GM18507 (cell line): ENCODE measurements around the gene NUMA1.

Source experiments
- DNase-seq: peaks from one replicate; pipeline ENCODE4 v3.0.0; 2011; ENCODE audit warnings: low read depth; ENCODE audit not compliant: insufficient read length; ENCODE audit errors: extremely low spot score
- FAIRE-seq: peaks from 2 replicates; lab custom pipeline; 2011; peaks lifted over from hg19 to GRCh38; lab: Jason Lieb, UNC

Gene NUMA1

GRCh38 chr11:72103754-72104167, 23.4 kb upstream of the NUMA1 start:
- FAIRE-seq (no peak), DNase-seq (no peak)

GRCh38 chr11:72102946-72103753, 22.8 kb upstream of the NUMA1 start, which contains the start of gene LAMTOR1:
Gene LAMTOR1, minus strand, starts transcription at chr11:72103297. Its CDS starts 73 bp downstream, at chr11:72103224.
- peak; percentile 93 for DNase-seq
- FAIRE-seq, result peak; percentile 94

- FAIRE-seq, result no peak
- DNase-seq, result no peak
Measured at GRCh38 chr11:72102631-72102945, 22.2 kb upstream of the NUMA1 start.

GRCh38 chr11:72102162-72102561, 21.8 kb upstream of the NUMA1 start:
- no peak for DNase-seq
- no peak for FAIRE-seq

- no peak for DNase-seq
- no peak for FAIRE-seq
Measured at GRCh38 chr11:72100462-72100861, 20.1 kb upstream of the NUMA1 start.

- no peak for DNase-seq
- no peak for FAIRE-seq
Measured at GRCh38 chr11:72100009-72100408, 19.7 kb upstream of the NUMA1 start.

GRCh38 chr11:72098741-72099140, 18.4 kb upstream of the NUMA1 start:
- no peak for FAIRE-seq
- no peak for DNase-seq

- DNase-seq (peak; percentile 30), FAIRE-seq (peak; percentile 74)
Measured at GRCh38 chr11:72091292-72091691, 10.9 kb upstream of the NUMA1 start.

GRCh38 chr11:72088076-72088808, 7.9 kb upstream of the NUMA1 start:
- FAIRE-seq, result no peak
- DNase-seq, result no peak

GRCh38 chr11:72085621-72086351, 5.4 kb upstream of the NUMA1 start:
- FAIRE-seq (no peak), DNase-seq (no peak)

GRCh38 chr11:72084965-72085364, 4.6 kb upstream of the NUMA1 start:
- DNase-seq (no peak), FAIRE-seq (no peak)

- FAIRE-seq (no peak), DNase-seq (no peak)
Measured at GRCh38 chr11:72084076-72084475, 3.7 kb upstream of the NUMA1 start.

- FAIRE-seq (no peak), DNase-seq (no peak)
Measured at GRCh38 chr11:72083414-72083813, 3.1 kb upstream of the NUMA1 start.

- DNase-seq (no peak), FAIRE-seq (no peak)
Measured at GRCh38 chr11:72081821-72082453, 1.6 kb upstream of the NUMA1 start.

GRCh38 chr11:72081184-72081644, 872 bp upstream of the NUMA1 start:
- DNase-seq (no peak), FAIRE-seq (no peak)

- no peak for DNase-seq
- FAIRE-seq, result no peak
Measured at GRCh38 chr11:72079819-72080325, 470 bp downstream of the NUMA1 start.

- FAIRE-seq, result no peak
Measured at GRCh38 chr11:72078477-72078876, 1.9 kb downstream of the NUMA1 start.

GRCh38 chr11:72075756-72076155, 4.6 kb downstream of the NUMA1 start:
- DNase-seq (no peak), FAIRE-seq (no peak)

More at GRCh38 chr11:72078477-72078876, 1.9 kb downstream of the NUMA1 start:
- no peak for DNase-seq

GRCh38 chr11:72075109-72075508, 5.2 kb downstream of the NUMA1 start:
- FAIRE-seq (peak; percentile 15), DNase-seq (no peak)
